PC-9 (cell line): ENCODE results near the gene CBX1. TPM values are rescaled to one million over a fixed set of nuclear protein-coding genes. Genes with fewer than 3 reads are reported as not detected.

Source experiments
- BruUV-seq: library from RNA; stranded (reverse); fragments of 400-500 nt; replicated peaks from 2 replicates; lab custom pipeline; 2021; lab: Mats Ljungman, UMichigan
- CTCF ChIA-PET: fragments of 300-600 bp; sonication (Branson Sonifier 250); formaldehyde crosslinking; loops from one replicate; lab custom pipeline; 2022; ENCODE audit warnings: antibody characterized with exemption; lab: Charles Lee
- POLR2A ChIA-PET: fragments of 300-600 bp; sonication (Branson Sonifier 250); formaldehyde crosslinking; loops from one replicate; lab custom pipeline; 2022; ENCODE audit warnings: antibody characterized with exemption; ENCODE audit not compliant: unreplicated experiment; lab: Charles Lee
- DNase-seq, 2 experiments: peaks; one replicate each; pipeline versions ENCODE4 v3.0.0 to v3.0.0-alpha.2; 2015 to 2022; ENCODE audit warnings: mixed read lengths in 1 of 2
- H2AFZ ChIP-seq: fragments of 200-600 bp; sonication (generic); 2 replicates; pipeline ENCODE4 v1.8.1; 2017; ENCODE audit warnings: antibody characterized with exemption
- H3F3A ChIP-seq: fragments of 200-600 bp; sonication (generic); 2 replicates; pipeline ENCODE4 v1.8.1; 2017; ENCODE audit warnings: antibody characterized with exemption, mild to moderate bottlenecking, low read depth; ENCODE audit not compliant: insufficient read depth
- H3K27ac ChIP-seq: fragments of 200-600 bp; sonication (generic); 2 replicates; pipeline ENCODE4 v1.6.1; 2016; ENCODE audit warnings: mixed run types
- H3K27me3 ChIP-seq: fragments of 200-600 bp; sonication (generic); 2 replicates; pipeline ENCODE4 v1.6.1; 2016; ENCODE audit warnings: low read depth, mixed run types; ENCODE audit not compliant: insufficient read depth
- H3K36me3 ChIP-seq: fragments of 200-600 bp; sonication (generic); 2 replicates; pipeline ENCODE4 v1.6.1; 2016; ENCODE audit warnings: low read depth, mixed run types
- H3K4me1 ChIP-seq: fragments of 200-600 bp; sonication (generic); replicated peaks from 2 replicates; pipeline ENCODE4 v1.6.1; 2016; ENCODE audit warnings: mixed run types; ENCODE audit not compliant: insufficient read depth
- H3K4me2 ChIP-seq: fragments of 200-600 bp; sonication (generic); 2 replicates; pipeline ENCODE4 v1.6.1; 2017; ENCODE audit warnings: mixed run types
- H3K4me3 ChIP-seq: fragments of 200-600 bp; sonication (generic); 2 replicates; pipeline ENCODE4 v1.6.1; 2016; ENCODE audit warnings: mixed run types
- H3K79me2 ChIP-seq: fragments of 200-600 bp; sonication (generic); 2 replicates; pipeline ENCODE4 v1.6.1; 2017; ENCODE audit warnings: low read depth, mixed run types
- H3K9me2 ChIP-seq: fragments of 200-600 bp; sonication (generic); 2 replicates; pipeline ENCODE4 v1.8.1; 2017; ENCODE audit warnings: mild to moderate bottlenecking; ENCODE audit not compliant: insufficient read depth
- H3K9me3 ChIP-seq: fragments of 200-600 bp; sonication (generic); 2 replicates; pipeline ENCODE4 v1.8.1; 2016; ENCODE audit warnings: low read depth; ENCODE audit not compliant: insufficient read depth
- H4K20me1 ChIP-seq: fragments of 200-600 bp; sonication (generic); 2 replicates; pipeline ENCODE4 v1.8.1; 2017; ENCODE audit not compliant: insufficient read depth
- CTCF ChIP-seq: fragments of 200-600 bp; sonication (generic); conservative IDR thresholded peaks from 2 replicates; pipeline ENCODE4 v1.6.1; 2017; ENCODE audit warnings: mixed run types, antibody characterized with exemption, mild to moderate bottlenecking, moderate library complexity
- EZH2 ChIP-seq: fragments of 200-600 bp; sonication (generic); IDR thresholded peaks from 2 replicates; pipeline ENCODE4 v1.8.0; 2017; ENCODE audit warnings: antibody characterized with exemption, low read depth
- intact Hi-C: fragments of 100-400 bp; cut with micrococcal nuclease; formaldehyde crosslinking; loops from one replicate; pipeline ENCODE4 v1.10.0; 2022; ENCODE audit not compliant: unreplicated experiment
- total RNA-seq: library from RNA; stranded (reverse); gene quantifications from 2 replicates; pipeline ENCODE4 v1.2.3, GENCODE V29; 2021

The CBX1 gene
- total RNA-seq, 1 experiment from 2014 or later, result 93.9 TPM

- H2AFZ ChIP-seq, result no peak overlapping the region
- intact Hi-C loops, result loop anchor here (5.0 kb wide), 1 partner anchor 55 kb away; the partner anchor contains the start of gene NFE2L1
- H3K4me3 ChIP-seq, result peak overlapping the region; percentile 89; the same call in 1 of the 2 replicates
- H3K4me2 ChIP-seq, result peak overlapping the region; percentile 79
- peaks cover 51% of the 10 kb centered on the region for H3F3A ChIP-seq
- CTCF ChIA-PET, result no interaction called here
- H3K79me2 ChIP-seq, result peaks cover 36% of the 10 kb centered on the region
- H3K9me3 ChIP-seq, result 0 out of 2 replicates have a peak, but pooled peaks cover 4% of the 10 kb centered on the region
- TF ChIP-seq CTCF, result no peak
- TF ChIP-seq EZH2, result no peak
- TSS peak; percentile 63 for BruUV-seq
- H3K27ac ChIP-seq, result no peak overlapping the region
- H3K4me1 ChIP-seq, result peaks cover 25% of the 10 kb centered on the region
- H3K36me3 ChIP-seq, result no peaks in the 10 kb centered on the region
- POLR2A ChIA-PET, result no interaction called here
- no peaks in the 10 kb centered on the region for H3K27me3 ChIP-seq
- H3K9me2 ChIP-seq, result no peaks in the 10 kb centered on the region
- H4K20me1 ChIP-seq, result peaks cover 25% of the 10 kb centered on the region
- no peak for DNase-seq
Observed at GRCh38 chr17:48102043-48102750, 919 bp upstream of the CBX1 start.

- Histone ChIP-seq H3K4me3 (peak overlapping the region; percentile 89), H4K20me1 (peaks cover 41% of the 10 kb centered on the region), H3K27ac (peak overlapping the region; percentile 71), H2AFZ (peak overlapping the region; percentile 95), H3F3A (peaks cover 44% of the 10 kb centered on the region), H3K9me2 (no peaks in the 10 kb centered on the region), H3K36me3 (0 out of 2 replicates have a peak, but pooled peaks cover under 1% of the 10 kb centered on the region), H3K27me3 (no peaks in the 10 kb centered on the region), H3K79me2 (peaks cover 52% of the 10 kb centered on the region), H3K4me1 (peaks cover 25% of the 10 kb centered on the region), H3K4me2 (peak overlapping the region; percentile 79), H3K9me3 (0 out of 2 replicates have a peak, but pooled peaks cover 4% of the 10 kb centered on the region)
- BruUV-seq, result no TSS peak
- no peak for TF ChIP-seq EZH2
- no peak for TF ChIP-seq CTCF
- intact Hi-C loops, result loop anchor here (5.0 kb wide), 1 partner anchor 53 kb away; the partner anchor contains the start of gene NFE2L1
- ChIA-PET CTCF (interaction anchor here (0.6 kb wide), 1 partner anchor 18 kb away, joined by 7 read pairs; no protein-coding TSS in a partner anchor), POLR2A (interaction anchor here (0.6 to 1.0 kb wide), 4 partner anchors 10 to 804 kb away, joined by 3 to 6 read pairs (median 4); no protein-coding TSS in a partner anchor)
- peak; percentile 73 to 77 for DNase-seq
Observed at GRCh38 chr17:48100591-48101011, 677 bp downstream of the CBX1 start.

GRCh38 chr17:48100160-48100559 lies 1.1 kb downstream of the CBX1 start:
- H2AFZ ChIP-seq, result peak overlapping the region; percentile 95
- peak overlapping the region; percentile 71 for H3K27ac ChIP-seq
- no peak for TF ChIP-seq EZH2
- no peak for TF ChIP-seq CTCF
- peaks cover 57% of the 10 kb centered on the region for H3K79me2 ChIP-seq
- 0 out of 2 replicates have a peak, but pooled peaks cover 4% of the 10 kb centered on the region for H3K9me3 ChIP-seq
- peaks cover 45% of the 10 kb centered on the region for H4K20me1 ChIP-seq
- ChIA-PET POLR2A (interaction anchor here (1.0 kb wide), 1 partner anchor 9 kb away, joined by 4 read pairs; no protein-coding TSS in a partner anchor), CTCF (no interaction called here)
- no peaks in the 10 kb centered on the region for H3K9me2 ChIP-seq
- H3K36me3 ChIP-seq, result peaks cover 5% of the 10 kb centered on the region; the same call in 1 of the 2 replicates
- peak in 1 of 2 experiments; percentile 58 for DNase-seq
- intact Hi-C loops, result loop anchor here (5.0 kb wide), 1 partner anchor 53 kb away; the partner anchor contains the start of gene NFE2L1
- peak overlapping the region; percentile 79 for H3K4me2 ChIP-seq
- peaks cover 25% of the 10 kb centered on the region for H3K4me1 ChIP-seq
- peak overlapping the region; percentile 89 for H3K4me3 ChIP-seq
- BruUV-seq, result TSS peak; percentile 48
- H3F3A ChIP-seq, result peaks cover 47% of the 10 kb centered on the region
- H3K27me3 ChIP-seq, result no peaks in the 10 kb centered on the region
